HG03103 (cell line): ENCODE measurements around the gene C1D.
A peak's percentile ranks its signal among the peaks of the same experiment; 100 is the strongest.
"Not testable (repeated sequence)": the region's sequence is repeated elsewhere in the genome, so short reads cannot be mapped to it uniquely, and the experiment has no call there.

Experiments
- ATAC-seq: cut with Tn5 transposase; IDR thresholded peaks from one replicate; pipeline ENCODE4 v1.9.1; 2021; ENCODE audit warnings: low read depth; ENCODE audit not compliant: unreplicated experiment

C1D gene

DNA sequence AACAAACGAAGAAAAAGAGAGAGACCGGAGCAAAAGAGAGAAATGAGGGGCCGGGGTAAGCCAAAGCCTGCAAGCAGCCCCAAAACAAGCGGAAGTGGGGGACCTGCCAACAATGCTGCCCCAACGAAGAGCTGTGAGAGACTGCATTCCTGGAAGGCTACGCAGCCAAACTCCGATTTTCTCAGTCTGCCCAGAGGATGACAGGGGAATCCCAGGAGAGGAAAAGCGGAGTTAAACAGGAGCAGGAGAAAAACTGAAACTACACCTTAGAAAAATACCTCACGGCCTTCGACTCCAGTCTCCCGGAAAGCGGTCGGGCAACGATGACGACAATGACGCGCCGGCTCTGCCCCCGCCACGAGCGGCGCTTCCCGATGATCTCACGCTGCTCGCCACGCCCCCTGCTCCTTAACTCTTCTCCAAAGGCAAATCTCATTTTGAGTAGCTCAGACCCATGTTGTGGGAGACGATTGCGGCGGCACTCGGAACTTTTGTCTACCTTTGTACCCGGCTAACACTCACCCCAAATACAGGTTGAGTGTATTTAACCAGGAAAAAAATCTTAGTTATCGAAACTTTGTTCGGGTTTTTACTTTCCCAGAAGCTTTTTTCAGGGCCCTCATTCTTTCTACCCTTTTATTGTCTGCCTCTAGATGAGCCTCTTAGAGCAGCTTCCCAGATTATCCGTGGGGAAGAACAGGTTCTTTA is at the start of gene C1D:
TSS of gene C1D (minus strand) at position 325 of the 708 bp plus-strand sequence. CDS start 15,694 bp downstream, outside the sequence.
- peak; percentile 89 for ATAC-seq

DNA sequence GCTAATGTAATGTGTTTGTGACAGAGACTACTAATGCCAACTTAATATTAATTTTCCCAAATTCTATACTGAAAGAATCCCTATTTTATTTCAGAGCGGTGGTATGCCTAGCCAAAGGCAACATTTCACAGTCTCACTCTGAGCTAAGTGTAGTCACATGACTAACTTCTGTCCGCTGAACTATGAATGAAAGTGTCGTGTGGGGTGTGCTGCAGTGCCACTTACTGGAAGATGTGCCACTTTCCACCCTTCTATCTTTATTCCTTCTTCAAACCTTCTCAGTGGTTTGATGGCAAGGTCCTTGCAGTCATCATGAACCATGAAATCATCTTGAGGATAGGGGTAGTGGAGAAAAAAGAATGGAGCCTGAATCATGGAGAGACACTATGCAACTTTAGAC is 47.3 kb upstream of the C1D start:
- ATAC-seq = peak; percentile 88

- ATAC-seq = no peak
Observed at GRCh38 chr2:68108120-68108519, 45.3 kb upstream of the C1D start.

- ATAC-seq = no peak
Observed at GRCh38 chr2:68107475-68107874, 44.7 kb upstream of the C1D start.

DNA sequence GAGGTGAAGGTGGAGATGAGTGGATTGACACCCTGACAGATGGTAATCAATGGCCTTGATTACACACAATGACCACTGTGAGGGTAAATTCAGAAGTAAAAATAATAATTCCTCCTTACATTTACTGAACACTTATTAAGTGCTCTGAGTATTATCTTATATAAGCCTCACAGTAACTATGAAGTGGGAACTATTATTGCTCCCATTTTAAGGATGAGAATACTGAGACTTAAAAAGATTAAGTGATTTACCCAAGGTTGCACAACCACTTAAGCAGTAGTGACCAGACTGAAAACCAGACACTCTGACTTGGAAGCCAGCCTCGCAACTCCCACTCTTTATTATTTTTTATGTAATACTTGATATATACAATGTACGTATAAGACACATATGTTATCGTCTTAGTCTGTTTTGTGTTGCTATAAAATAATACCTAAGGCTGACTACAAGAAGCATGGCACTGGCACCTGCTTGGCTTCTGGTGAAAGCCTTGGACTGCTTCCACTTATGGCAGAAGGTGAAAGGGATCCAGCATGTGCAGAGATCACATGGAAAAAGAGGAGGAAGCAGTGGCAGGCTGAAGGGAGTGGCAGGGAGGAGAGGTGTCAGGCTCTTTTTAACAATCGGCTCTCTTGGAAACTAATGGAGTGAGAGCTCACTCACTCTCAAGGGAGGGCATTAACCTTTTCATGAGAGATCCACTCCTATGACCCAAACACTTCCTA is 41.5 kb upstream of the C1D start:
- ATAC-seq = no peak

DNA sequence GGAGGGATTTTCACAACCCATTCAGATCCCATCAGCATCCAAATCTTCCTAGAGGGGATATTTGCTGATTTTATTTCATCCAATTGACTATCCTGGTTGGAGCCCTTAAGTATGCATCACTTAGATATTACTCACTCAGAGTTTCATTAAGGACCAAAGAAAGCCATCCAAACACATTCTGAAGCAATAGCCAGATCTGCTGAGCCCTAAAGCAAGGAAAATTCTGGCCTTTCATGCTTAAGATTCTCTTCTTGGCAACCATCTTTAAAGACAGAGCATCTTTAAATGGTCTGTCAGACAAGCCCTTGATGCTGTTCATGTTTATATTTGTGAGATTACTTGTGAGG is 40.9 kb upstream of the C1D start:
- ATAC-seq = no peak

DNA sequence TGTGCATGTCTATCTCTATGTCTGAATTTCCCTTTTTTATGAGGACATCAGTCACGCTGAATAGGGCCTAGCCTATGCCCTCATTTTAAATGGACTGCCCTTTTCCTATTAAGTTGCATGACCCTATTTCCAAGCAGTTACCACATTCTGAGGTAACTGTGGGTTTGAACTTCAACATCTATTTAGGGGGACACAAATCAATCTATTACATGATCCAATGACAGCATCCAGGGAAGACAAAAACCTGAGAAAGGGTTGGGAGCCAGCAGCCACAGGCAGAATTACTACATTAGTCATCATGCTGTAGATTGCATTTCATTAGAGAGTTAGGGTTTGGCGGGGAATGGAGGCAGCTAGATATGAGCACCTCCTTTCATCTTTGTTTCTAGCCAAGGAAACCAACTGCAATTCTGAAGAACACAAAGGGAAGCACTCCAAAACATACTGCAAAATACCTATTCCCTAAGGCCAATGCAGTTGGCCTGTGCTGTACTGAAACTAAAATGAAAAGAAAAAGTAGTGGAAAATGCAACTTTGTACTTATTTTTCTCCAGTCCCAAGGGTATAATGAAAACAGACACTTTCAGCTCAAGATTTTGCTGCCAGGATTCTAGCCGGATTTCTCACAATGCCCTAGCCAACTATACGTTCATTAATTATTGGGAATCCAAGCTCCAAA is 40.4 kb upstream of the C1D start:
- ATAC-seq = no peak

GRCh38 chr2:68100189-68100588 is 37.4 kb upstream of the C1D start:
- ATAC-seq = no peak

DNA sequence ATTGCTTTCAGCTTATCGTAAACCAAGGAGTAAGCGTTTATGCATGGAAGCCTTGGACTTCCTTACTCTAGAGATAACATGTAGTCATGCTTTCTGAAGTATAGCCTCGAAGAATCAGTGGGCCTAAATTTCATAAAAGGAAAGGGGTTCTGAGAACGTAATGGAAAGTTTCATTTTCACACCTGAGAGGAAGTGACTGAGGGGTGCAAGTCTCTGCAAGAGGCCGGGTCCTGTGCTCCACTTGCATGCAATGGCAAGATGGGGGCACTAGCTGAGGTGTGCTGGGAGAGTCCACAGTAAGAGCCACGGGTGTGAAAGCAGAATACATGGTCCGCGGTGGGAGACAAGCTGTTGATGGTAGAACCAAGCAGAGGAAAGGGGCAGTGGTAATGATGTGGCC is 36.5 kb upstream of the C1D start:
- no peak for ATAC-seq

DNA sequence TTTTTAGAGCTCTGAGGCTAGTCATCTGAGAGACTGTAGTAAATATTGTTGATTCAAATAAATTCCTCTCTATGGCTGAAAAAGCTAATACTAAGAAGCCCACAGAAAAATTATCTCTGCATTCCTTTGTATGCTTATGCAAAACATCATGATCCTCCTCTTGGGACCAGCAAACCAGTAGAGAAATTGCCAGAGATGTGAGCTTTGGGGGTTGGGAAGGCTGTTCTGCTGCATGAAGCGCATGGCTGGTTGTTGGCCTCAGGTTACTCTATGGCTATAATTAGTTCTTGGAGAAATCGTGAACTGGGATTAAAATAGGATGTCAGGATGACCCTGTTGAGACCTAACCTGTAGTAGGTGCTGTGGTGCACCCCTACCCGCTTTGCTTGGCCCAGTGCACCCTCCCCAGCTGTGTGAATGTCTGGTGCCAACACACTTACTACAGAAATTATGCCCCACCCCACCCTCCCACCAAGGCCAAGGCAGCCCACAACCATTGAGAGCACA is 35.5 kb upstream of the C1D start:
- no peak for ATAC-seq

- no peak for ATAC-seq
Observed at GRCh38 chr2:68094111-68094510, 31.3 kb upstream of the C1D start.

DNA sequence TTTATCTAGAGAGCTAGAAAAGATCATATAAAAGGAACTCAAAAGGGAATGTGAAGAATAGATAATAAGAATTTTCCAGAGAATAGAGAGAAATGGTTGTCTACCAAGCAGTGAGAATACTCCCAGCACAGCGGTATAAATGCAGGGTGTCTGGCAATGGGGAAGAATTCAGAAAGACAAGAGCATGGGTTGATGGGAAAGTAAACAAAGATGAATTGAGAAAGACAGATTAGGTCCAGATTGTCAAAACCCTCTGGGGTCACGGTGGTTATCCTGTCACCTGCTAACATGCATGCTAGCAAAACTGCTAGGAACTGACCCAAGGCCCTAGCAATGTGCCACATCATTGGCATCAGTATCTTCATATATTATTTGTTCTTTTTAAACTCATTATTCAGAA is 30.8 kb upstream of the C1D start:
- ATAC-seq = no peak

DNA sequence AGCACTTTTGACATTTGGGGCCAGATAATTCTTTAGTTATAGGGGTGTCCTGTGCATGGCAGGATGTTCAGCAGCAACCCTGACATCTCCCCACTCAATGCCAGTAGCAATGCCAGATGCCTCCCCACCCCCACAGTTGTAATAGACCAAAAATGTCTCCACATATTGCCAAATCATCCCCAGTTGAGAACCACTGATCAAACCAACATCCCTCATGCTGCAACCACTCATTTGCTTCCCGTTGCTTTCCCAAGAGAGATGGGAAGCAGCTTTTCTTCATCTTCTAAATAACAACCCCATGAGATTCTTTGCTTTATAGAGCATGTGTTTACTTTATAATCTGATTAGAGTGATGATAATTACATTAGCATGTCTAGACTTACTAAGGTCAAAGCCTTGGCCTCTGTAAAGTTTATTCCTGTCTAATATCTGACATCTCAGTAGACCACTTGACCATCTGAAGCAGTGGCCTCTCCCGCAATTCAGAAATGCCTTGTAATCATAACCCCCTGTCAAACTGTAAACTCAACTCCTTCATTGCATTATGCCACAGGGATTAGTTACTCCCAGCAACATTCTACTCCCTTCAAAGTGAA is 28.7 kb upstream of the C1D start:
- no peak for ATAC-seq

DNA sequence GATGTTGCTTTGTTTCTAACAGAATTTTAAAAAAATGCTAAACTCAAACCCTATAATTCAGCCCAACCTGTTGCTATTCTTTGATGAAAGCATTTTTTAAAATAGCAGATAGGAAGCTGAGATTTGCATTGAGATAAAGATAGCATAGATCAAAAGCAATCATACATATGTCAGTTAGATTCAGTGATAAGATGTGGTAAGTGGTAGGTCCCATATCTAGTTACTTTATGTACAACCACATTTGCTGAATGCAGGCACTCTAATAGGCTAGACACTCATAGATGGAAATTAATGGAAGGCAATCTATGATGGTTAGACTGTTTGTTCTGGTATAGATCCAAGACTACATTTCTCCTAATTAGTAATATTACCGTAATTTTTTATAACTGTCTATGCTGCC is 27.2 kb upstream of the C1D start:
- no peak for ATAC-seq

DNA sequence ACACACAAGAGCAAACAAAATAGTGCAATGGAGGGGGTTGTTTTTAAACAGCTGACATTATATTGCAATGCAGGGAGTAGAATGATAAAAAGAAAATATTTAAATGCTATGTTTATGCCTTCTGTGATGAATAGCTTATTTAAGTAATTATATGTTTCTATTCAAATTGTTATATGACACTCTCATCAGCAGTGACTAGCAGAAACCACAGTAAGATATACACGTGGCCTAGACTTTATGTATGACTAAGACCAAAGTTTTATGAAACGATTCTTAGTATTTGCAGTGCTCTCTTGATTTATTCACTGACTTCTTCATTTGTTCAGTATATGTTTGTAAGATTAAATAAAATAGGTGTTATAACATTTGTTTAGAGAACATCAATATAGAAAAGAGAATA is 26.1 kb upstream of the C1D start:
- no peak for ATAC-seq

DNA sequence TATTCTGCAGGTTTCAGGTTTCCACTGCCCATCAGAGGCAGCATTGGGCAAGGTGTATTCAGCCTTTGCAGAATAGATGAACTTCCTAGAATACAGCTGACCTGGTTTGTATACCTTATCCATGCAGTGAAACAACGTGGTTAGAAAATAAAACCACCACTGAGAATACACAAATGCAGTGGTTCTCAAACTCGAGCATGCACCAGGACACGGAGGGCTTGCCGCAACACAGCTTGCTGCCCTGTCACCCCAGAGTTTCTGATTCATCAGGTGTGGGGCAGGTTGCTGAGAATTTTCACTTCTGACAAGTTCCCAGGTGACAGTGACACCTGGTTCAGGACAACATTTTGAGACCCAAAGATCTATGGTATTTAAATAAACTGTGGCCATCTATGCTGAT is 23.4 kb upstream of the C1D start:
- ATAC-seq = no peak

- peak; percentile 91 for ATAC-seq
Observed at GRCh38 chr2:68083346-68083745, 20.5 kb upstream of the C1D start.

DNA sequence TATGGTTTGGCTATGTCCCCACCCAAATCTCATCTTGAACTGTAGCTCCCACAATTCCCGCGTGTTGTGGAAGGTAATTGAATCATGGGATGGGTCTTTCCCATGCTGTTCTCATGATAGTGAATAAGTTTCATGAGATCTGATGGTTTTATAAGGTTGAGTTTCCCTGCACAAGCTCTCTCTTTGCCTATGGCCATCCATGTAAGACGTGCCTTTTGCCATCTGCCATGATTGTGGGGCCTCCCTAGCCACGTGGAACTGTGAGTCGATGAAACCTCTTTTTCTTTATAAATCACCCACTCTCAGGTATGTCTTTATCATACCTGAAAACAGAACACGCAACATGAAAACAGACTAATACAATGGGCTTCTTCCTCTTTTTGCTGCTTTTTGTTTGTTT is 11.2 kb upstream of the C1D start:
- ATAC-seq = no peak

GRCh38 chr2:68063797-68064646 is 1.2 kb upstream of the C1D start:
- not testable (repeated sequence) for ATAC-seq

GRCh38 chr2:68060652-68061051 is 2.2 kb downstream of the C1D start:
- ATAC-seq = no peak
